WTC11 (cell line): ENCODE results near the gene VGF. TPM values are rescaled to one million over a fixed set of nuclear protein-coding genes. Genes with fewer than 3 reads are reported as not detected.

Source experiments
- ATAC-seq: fragments of 200-7000 bp; cut with Tn5 transposase; 2 replicates; pipeline ENCODE4 v1.10.0; 2021; ENCODE audit warnings: mild to moderate bottlenecking, moderate library complexity
- CTCF ChIA-PET: fragments of 300-600 bp; sonication (Branson Sonifier 250); formaldehyde crosslinking; loops from one replicate; lab custom pipeline; 2021; ENCODE audit warnings: antibody characterized with exemption; lab: Charles Lee
- POLR2A ChIA-PET: fragments of 350-600 bp; sonication (Branson Sonifier 250); formaldehyde crosslinking; loops from one replicate; lab custom pipeline; 2021; ENCODE audit warnings: antibody characterized with exemption; lab: Charles Lee
- DNase-seq: peaks from one replicate; pipeline ENCODE4 v3.0.0; 2021; ENCODE audit warnings: low spot score
- H3K27ac Mint-ChIP-seq: 2 replicates; pipeline ENCODE4 v1.8.0; 2021; ENCODE audit warnings: mixed read lengths
- H3K27me3 Mint-ChIP-seq: 2 replicates; pipeline ENCODE4 v1.8.0; 2021; ENCODE audit warnings: low read depth, mild to moderate bottlenecking, moderate library complexity, mixed read lengths
- H3K36me3 Mint-ChIP-seq: 2 replicates; pipeline ENCODE4 v1.8.0; 2021; ENCODE audit warnings: mixed read lengths
- H3K4me1 Mint-ChIP-seq: 2 replicates; pipeline ENCODE4 v1.8.0; 2022; ENCODE audit warnings: mixed read lengths
- H3K4me3 Mint-ChIP-seq: 2 replicates; pipeline ENCODE4 v1.8.0; 2021; ENCODE audit warnings: mild to moderate bottlenecking, moderate library complexity, mixed read lengths
- H3K9me3 Mint-ChIP-seq: 2 replicates; pipeline ENCODE4 v1.8.0; 2021; ENCODE audit warnings: mixed read lengths
- KAT7 ChIP-seq: sonication (generic); formaldehyde crosslinking; IDR thresholded peaks from 2 replicates; pipeline ENCODE4 v1.8.1; 2023; ENCODE audit warnings: missing genetic modification reagents, mild to moderate bottlenecking, borderline replicate concordance
- MXD4 ChIP-seq: fragments of 250-450 bp; sonication (Bioruptor Pico); IDR thresholded peaks from 2 replicates; pipeline ENCODE4 v1.8.0; 2021; ENCODE audit warnings: mild to moderate bottlenecking, moderate library complexity, borderline replicate concordance
- PRRX2 ChIP-seq: fragments of 250-450 bp; sonication (Bioruptor Pico); IDR thresholded peaks from 2 replicates; pipeline ENCODE4 v1.8.0; 2021; ENCODE audit warnings: mild to moderate bottlenecking
- SP1 ChIP-seq: sonication (generic); formaldehyde crosslinking; conservative IDR thresholded peaks from 2 replicates; pipeline ENCODE4 v1.8.1; 2022; ENCODE audit warnings: missing genetic modification reagents
- ZNF121 ChIP-seq: sonication (generic); formaldehyde crosslinking; IDR thresholded peaks from 2 replicates; pipeline ENCODE4 v1.8.0; 2023; ENCODE audit warnings: missing genetic modification reagents
- ZNF416 ChIP-seq: fragments of 250-450 bp; sonication (Bioruptor Pico); IDR thresholded peaks from 2 replicates; pipeline ENCODE4 v1.9.0; 2021; ENCODE audit warnings: mild to moderate bottlenecking, inconsistent platforms
- ZNF671 ChIP-seq: fragments of 250-450 bp; sonication (Bioruptor Pico); IDR thresholded peaks from 2 replicates; pipeline ENCODE4 v1.8.0; 2021; ENCODE audit warnings: mild to moderate bottlenecking
- total RNA-seq: library from RNA; stranded (reverse); gene quantifications from 3 replicates; pipeline ENCODE4 v1.2.3, GENCODE V29; 2021
- TF ChIP-seq, protein P1 (sequence below): fragments of 250-450 bp; sonication (Bioruptor Pico); IDR thresholded peaks from 2 replicates; pipeline ENCODE4 v1.9.0; 2021; ENCODE audit warnings: mild to moderate bottlenecking
- TF ChIP-seq, protein P2 (sequence below): sonication (generic); formaldehyde crosslinking; IDR thresholded peaks from 2 replicates; pipeline ENCODE4 v1.8.1; 2022; ENCODE audit warnings: low read depth, mild to moderate bottlenecking, moderate library complexity, missing genetic modification reagents, borderline replicate concordance
- TF ChIP-seq, protein P3 (sequence below): sonication (generic); formaldehyde crosslinking; conservative IDR thresholded peaks from 2 replicates; pipeline ENCODE4 v1.8.1; 2022; ENCODE audit warnings: mild to moderate bottlenecking, missing genetic modification reagents
- TF ChIP-seq, protein P4 (sequence below): fragments of 250-450 bp; sonication (Bioruptor Pico); IDR thresholded peaks from 2 replicates; pipeline ENCODE4 v1.9.0; 2021; ENCODE audit warnings: mild to moderate bottlenecking, borderline replicate concordance
- TF ChIP-seq, protein P5 (sequence below): sonication (generic); formaldehyde crosslinking; IDR thresholded peaks from 2 replicates; pipeline ENCODE4 v1.8.1; 2023; ENCODE audit warnings: mild to moderate bottlenecking, missing genetic modification reagents, borderline replicate concordance

VGF gene
- total RNA-seq, 1 experiment from 2014 or later: 5.2 TPM

DNA sequence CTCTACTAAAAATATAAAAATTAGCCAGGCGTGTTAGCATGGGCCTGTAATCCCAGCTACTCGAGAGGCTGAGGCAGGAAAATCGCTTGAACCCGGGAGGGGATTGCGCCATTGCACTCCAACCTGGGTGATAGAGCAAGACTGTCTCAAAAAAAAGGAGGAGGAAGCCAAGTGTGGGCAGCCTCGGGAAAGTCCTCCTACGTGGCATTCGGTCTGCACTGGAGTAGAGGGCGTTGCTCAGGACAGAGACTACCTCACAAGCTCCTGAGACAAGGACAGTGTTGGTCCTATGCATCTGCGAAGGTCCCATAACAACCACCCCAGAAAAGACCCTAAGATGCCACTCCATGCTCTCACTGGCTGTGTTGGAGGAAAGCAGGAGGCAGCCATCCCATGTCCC, 48.5 kb downstream of the VGF start (continued):
- TF ChIP-seq, protein P1, sequence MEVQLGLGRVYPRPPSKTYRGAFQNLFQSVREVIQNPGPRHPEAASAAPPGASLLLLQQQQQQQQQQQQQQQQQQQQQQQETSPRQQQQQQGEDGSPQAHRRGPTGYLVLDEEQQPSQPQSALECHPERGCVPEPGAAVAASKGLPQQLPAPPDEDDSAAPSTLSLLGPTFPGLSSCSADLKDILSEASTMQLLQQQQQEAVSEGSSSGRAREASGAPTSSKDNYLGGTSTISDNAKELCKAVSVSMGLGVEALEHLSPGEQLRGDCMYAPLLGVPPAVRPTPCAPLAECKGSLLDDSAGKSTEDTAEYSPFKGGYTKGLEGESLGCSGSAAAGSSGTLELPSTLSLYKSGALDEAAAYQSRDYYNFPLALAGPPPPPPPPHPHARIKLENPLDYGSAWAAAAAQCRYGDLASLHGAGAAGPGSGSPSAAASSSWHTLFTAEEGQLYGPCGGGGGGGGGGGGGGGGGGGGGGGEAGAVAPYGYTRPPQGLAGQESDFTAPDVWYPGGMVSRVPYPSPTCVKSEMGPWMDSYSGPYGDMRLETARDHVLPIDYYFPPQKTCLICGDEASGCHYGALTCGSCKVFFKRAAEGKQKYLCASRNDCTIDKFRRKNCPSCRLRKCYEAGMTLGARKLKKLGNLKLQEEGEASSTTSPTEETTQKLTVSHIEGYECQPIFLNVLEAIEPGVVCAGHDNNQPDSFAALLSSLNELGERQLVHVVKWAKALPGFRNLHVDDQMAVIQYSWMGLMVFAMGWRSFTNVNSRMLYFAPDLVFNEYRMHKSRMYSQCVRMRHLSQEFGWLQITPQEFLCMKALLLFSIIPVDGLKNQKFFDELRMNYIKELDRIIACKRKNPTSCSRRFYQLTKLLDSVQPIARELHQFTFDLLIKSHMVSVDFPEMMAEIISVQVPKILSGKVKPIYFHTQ: no peak
- no peak for TF ChIP-seq SP1 (CRISPR knock-in tag)

DNA sequence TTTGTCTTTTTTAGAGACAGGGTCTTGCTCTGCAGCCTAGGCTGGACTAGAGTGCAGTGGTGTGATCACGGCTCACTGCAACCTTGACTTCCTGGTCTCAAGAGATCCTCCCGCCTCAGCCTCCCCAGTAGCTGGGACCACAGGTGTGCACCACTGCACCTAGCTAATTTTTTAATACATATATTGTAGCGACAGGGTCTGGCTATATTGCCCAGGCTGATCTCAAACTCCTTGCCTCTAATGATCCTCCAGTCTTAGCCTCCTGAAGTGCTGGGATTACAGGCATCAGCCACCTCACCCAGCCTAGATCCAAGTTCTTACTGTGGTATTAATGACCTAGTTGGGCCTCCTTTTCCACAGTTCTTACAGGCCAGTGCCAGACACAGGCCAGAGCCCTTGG, 50.2 kb downstream of the VGF start:
- H3K27me3 Mint-ChIP-seq: no peaks in the 10 kb centered on the region; the same call in 1 of the 2 replicates
- H3K36me3 Mint-ChIP-seq: no peaks in the 10 kb centered on the region
- H3K4me1 Mint-ChIP-seq: 0 out of 2 replicates have a peak, but pooled peaks cover 7% of the 10 kb centered on the region
- no peak overlapping the region for H3K4me3 Mint-ChIP-seq
- ChIA-PET POLR2A (no interaction called here), CTCF (no interaction called here)
- H3K9me3 Mint-ChIP-seq: no peaks in the 10 kb centered on the region
- ATAC-seq: no peak
- no peak for TF ChIP-seq PRRX2
- TF ChIP-seq KAT7 (CRISPR knock-in tag): no peak
- TF ChIP-seq, protein P2, sequence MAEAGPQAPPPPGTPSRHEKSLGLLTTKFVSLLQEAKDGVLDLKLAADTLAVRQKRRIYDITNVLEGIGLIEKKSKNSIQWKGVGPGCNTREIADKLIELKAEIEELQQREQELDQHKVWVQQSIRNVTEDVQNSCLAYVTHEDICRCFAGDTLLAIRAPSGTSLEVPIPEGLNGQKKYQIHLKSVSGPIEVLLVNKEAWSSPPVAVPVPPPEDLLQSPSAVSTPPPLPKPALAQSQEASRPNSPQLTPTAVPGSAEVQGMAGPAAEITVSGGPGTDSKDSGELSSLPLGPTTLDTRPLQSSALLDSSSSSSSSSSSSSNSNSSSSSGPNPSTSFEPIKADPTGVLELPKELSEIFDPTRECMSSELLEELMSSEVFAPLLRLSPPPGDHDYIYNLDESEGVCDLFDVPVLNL: no peak
- TF ChIP-seq, protein P3, sequence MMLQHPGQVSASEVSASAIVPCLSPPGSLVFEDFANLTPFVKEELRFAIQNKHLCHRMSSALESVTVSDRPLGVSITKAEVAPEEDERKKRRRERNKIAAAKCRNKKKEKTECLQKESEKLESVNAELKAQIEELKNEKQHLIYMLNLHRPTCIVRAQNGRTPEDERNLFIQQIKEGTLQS (CRISPR knock-in tag): no peak
- TF ChIP-seq ZNF671 (CRISPR knock-in tag): no peak
- TF ChIP-seq, protein P4, sequence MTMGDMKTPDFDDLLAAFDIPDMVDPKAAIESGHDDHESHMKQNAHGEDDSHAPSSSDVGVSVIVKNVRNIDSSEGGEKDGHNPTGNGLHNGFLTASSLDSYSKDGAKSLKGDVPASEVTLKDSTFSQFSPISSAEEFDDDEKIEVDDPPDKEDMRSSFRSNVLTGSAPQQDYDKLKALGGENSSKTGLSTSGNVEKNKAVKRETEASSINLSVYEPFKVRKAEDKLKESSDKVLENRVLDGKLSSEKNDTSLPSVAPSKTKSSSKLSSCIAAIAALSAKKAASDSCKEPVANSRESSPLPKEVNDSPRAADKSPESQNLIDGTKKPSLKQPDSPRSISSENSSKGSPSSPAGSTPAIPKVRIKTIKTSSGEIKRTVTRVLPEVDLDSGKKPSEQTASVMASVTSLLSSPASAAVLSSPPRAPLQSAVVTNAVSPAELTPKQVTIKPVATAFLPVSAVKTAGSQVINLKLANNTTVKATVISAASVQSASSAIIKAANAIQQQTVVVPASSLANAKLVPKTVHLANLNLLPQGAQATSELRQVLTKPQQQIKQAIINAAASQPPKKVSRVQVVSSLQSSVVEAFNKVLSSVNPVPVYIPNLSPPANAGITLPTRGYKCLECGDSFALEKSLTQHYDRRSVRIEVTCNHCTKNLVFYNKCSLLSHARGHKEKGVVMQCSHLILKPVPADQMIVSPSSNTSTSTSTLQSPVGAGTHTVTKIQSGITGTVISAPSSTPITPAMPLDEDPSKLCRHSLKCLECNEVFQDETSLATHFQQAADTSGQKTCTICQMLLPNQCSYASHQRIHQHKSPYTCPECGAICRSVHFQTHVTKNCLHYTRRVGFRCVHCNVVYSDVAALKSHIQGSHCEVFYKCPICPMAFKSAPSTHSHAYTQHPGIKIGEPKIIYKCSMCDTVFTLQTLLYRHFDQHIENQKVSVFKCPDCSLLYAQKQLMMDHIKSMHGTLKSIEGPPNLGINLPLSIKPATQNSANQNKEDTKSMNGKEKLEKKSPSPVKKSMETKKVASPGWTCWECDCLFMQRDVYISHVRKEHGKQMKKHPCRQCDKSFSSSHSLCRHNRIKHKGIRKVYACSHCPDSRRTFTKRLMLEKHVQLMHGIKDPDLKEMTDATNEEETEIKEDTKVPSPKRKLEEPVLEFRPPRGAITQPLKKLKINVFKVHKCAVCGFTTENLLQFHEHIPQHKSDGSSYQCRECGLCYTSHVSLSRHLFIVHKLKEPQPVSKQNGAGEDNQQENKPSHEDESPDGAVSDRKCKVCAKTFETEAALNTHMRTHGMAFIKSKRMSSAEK (CRISPR knock-in tag): no peak
- no peak for TF ChIP-seq ZNF416
- TF ChIP-seq, protein P5, sequence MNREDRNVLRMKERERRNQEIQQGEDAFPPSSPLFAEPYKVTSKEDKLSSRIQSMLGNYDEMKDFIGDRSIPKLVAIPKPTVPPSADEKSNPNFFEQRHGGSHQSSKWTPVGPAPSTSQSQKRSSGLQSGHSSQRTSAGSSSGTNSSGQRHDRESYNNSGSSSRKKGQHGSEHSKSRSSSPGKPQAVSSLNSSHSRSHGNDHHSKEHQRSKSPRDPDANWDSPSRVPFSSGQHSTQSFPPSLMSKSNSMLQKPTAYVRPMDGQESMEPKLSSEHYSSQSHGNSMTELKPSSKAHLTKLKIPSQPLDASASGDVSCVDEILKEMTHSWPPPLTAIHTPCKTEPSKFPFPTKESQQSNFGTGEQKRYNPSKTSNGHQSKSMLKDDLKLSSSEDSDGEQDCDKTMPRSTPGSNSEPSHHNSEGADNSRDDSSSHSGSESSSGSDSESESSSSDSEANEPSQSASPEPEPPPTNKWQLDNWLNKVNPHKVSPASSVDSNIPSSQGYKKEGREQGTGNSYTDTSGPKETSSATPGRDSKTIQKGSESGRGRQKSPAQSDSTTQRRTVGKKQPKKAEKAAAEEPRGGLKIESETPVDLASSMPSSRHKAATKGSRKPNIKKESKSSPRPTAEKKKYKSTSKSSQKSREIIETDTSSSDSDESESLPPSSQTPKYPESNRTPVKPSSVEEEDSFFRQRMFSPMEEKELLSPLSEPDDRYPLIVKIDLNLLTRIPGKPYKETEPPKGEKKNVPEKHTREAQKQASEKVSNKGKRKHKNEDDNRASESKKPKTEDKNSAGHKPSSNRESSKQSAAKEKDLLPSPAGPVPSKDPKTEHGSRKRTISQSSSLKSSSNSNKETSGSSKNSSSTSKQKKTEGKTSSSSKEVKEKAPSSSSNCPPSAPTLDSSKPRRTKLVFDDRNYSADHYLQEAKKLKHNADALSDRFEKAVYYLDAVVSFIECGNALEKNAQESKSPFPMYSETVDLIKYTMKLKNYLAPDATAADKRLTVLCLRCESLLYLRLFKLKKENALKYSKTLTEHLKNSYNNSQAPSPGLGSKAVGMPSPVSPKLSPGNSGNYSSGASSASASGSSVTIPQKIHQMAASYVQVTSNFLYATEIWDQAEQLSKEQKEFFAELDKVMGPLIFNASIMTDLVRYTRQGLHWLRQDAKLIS (CRISPR knock-in tag): no peak
- DNase-seq: no peak
- H3K27ac Mint-ChIP-seq: no peak overlapping the region

DNA sequence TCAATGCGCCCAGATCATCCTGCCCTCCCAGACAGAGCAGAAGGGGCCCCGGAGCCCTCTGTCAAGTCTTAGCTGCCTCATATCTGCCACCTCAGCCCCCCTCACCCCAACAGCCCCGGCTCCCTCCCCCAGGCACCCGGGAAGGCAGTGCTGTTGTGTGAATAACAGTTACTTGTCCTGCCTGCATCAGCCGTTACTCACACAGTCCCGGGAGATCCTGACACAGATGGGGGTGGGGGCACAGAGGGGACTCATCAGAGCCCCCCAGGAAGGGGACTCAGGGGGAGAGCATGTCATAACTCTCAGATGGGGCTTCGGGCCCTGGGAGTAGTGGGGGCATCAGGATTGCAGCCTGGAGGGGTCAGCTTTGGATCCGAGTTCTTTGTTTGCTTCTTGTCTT, 50.9 kb downstream of the VGF start:
- no peak for TF ChIP-seq MXD4
- no peak for TF ChIP-seq ZNF121 (CRISPR knock-in tag)
- 0 out of 2 replicates have a peak, but pooled peaks cover under 1% of the 10 kb centered on the region for H3K4me1 Mint-ChIP-seq
- no peaks in the 10 kb centered on the region; the same call in 1 of the 2 replicates for H3K27me3 Mint-ChIP-seq
- H3K27ac Mint-ChIP-seq: no peak overlapping the region
- H3K4me3 Mint-ChIP-seq: no peak overlapping the region
- no peaks in the 10 kb centered on the region for H3K9me3 Mint-ChIP-seq
- H3K36me3 Mint-ChIP-seq: no peaks in the 10 kb centered on the region
- no peak for DNase-seq
- ChIA-PET CTCF (interaction anchor here (0.7 kb wide), 1 partner anchor 78 kb away, joined by 3 read pairs; no protein-coding TSS in a partner anchor), POLR2A (no interaction called here)
- no peak for ATAC-seq
